GM21515 (cell line): ENCODE measurements around the gene ECE1.

Source experiments
- ATAC-seq: cut with Tn5 transposase; IDR thresholded peaks from one replicate; pipeline ENCODE4 v1.9.1; 2021; ENCODE audit not compliant: unreplicated experiment

The ECE1 gene

DNA sequence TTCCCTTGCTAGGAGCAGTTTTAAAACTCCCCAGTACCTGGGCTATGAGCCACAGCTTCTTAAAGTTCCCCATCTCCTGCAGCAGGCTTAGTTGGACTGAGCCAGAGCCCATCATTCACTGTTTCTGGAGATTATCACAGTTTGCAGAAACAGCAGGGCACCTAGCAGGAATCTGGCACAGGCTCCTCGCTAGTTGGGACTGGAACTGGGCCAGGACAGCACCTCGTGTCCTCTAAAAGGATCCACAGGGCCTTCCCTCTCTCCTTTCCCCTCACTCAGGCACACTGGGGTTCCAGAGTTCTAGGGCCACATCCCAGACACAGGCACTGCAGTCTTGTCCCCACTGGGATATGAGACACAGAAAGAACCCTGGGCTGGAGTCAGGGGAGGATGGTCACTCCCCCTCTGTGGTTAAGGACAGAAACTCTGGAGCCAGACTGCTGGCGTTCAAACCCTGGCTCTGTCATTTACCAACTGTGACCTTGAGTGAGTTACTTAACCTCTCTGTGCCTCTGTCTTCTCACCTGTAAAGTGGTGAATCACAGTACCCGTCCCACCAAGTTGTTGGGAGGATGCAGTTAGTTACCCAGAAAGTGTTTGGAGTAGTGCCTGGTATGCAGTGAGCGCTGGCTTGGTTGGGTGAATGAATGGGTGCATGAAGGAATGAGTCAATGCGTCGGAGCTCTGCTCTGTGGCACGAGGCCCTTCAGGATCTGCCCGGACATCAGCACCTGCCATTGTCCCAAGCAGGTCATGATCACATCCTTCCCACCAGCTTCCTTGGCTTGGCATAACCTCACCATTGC is 18.8 kb upstream of the ECE1 start:
- ATAC-seq: no peak

DNA sequence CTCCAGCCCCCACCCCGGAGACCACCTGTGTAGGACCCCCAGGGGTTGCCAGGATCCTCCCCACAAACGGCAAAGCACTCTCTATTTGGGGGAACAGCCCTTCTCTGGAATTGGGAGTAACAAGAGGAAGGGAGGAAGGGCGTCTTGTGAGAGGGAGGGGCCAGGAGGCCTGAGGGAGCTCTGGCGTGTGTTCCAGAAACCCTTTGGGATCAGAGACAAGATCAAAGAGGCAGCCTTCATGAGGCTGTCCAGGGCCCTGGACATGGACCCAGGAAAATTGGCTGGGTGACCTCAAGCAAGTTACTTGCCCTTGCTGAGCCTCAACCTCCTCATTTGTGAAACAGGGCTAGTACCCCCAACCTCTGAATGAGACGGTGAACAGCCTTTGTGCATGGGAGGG is 18.1 kb upstream of the ECE1 start:
- no peak for ATAC-seq

DNA sequence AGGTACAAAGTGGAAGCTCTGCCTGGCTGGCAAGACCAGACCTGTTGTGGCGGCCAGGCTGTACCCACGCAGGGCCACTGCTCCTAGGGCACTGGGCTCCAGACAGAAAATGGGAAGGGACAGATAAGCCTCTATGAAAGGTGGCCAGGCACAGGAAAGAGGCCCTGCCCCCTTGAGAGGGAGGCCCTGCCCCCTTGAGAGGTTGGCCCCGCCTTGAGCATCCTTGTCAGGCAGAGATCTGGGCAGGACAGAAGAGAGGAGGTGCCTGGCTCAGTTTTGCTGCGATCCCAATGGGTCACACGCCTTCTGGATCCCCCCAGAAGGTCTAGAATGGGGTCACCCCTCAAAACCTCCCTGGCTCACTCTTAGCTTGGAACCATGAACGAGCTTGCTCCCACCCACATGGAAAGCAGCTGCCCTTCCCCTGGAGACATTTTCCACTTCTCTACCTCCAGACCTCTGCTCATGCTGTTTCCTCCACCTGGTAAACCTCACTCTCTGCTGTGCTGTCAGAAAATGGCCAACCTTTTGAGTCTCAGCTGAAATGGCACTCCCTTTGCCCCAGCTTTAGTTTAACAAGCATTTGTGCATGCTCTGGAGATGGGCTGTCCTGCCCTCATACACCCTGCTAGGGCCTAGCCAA is 17.5 kb upstream of the ECE1 start:
- ATAC-seq: no peak

DNA sequence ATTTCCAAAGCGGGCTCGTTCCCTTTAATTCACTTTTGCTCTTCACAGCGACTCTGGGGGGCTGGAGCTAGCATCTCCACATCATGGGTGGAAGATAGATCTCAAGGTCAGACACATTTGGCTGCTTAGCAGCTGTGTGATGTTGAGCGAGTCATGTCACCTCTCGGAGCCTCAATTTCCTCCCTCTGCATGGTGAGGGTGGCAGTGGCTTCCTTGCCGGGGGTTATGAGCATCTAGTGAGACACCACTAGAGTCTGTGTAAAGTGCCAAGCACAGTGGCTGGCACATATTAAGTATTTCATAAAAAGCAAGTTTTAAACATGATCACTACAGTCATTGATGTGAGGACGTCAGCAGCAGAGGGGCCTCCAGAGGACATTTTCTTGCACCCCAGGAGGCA is 16.9 kb upstream of the ECE1 start:
- no peak for ATAC-seq

DNA sequence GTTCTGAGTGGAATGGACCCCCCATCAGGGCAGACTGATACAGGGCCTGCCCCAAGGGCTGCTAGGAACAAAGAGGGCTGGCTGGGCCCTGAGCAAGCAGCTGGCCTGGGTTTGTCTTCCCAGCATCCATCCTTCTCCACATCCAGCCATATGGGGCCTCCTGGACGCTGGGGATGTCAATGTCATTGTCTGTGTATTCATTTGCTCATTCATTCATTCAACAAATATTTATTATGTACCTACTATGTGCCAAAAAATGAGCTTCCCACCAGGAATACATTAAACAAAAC is 15.6 kb upstream of the ECE1 start:
- ATAC-seq: no peak

DNA sequence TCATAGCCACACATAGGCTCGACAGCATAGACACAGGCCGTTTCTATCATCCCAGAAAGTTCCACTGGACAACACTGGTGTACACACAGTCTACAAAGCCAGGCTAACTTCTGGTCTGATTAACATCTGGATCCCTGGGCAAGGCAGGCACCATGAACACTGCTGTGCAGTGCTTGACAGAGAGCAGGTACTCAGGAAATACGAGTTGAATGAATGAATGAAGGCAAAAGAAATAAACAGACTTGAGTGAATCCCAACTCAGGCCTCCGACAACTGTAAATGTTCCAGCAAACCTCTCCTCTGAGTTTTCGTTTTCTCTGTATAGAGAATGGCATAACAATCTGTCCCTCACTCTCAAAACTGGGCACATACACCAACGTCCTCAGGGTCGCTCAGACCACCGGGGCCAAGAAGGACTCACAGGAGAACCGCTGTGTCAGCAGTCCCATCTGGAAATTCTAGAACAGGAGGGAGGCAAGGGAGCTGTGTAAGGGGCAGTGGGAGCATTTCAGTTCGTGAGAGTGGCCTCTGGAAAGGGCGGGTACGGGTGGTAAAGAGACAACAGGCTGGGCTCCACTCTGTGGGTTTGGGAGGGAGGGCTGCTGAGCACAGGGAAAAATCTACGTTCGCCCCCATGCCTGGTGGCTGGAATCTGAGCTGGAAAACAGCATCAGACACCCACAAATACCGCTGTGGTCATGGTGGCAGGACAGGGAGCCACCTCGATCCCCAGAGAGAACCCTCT is 15.1 kb upstream of the ECE1 start:
- ATAC-seq: no peak

DNA sequence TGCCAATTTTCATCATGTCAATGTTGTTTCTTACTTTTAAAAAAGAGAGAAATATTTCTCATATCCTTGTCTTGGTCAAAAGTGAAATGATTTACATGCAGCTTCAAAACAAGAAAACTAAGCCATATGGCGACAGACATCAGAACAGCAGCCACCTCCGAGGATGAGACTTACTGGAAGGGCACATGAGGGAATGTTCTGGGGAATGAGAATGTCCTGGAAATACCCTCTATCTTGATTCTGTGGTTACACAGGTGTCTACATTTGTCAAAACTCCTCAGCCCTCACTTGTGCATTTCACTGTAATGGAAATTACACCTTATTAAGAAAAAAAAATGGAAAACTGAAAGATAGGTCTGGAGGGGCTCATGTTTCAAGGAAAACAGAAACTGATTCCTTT is 14.2 kb upstream of the ECE1 start:
- ATAC-seq: no peak

DNA sequence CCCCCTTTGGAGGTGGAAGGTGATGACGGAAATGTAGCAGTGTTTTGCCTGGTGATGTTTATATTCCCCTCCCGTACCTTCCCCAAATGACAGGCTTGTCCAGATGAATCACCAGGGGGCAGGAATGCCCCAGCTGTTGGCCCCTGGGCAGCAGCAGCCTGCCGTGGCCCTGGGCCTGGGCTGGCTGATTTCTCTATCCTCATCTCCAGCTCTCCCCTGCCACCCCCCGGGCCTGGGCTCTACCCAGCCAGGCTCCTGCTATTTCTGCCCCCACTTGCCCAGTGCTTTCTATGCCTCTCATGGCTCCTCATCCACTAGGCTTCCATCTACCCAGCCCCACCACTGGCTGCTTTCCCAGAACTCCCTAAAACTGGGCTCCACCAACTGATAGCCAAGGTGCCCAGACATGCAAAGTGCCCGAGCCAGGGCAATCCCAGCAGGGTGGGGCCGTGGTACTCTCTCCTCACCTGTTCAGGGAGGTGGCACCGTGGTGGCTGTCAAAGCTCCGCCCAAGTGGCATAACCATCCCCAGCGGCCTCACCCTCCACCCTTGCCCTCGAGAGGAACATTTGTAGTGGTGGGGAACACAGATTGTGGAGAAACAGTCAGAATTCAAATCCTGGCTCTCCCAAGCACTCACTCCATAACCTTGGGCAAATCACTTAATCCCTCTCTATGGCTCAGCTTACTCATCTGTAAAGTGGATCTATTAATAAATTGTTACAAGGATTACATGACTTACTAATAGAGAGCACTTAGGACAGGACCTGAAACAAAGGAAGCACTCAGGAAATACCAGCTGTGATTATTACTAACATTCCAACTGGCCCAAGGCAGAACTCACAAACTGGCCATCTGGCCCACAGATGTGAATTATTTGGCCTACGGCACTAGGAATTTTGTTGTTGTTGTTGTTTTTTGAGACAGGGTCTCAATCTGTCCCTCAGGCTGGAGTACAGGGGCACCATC is 12.8 kb upstream of the ECE1 start:
- ATAC-seq: no peak

DNA sequence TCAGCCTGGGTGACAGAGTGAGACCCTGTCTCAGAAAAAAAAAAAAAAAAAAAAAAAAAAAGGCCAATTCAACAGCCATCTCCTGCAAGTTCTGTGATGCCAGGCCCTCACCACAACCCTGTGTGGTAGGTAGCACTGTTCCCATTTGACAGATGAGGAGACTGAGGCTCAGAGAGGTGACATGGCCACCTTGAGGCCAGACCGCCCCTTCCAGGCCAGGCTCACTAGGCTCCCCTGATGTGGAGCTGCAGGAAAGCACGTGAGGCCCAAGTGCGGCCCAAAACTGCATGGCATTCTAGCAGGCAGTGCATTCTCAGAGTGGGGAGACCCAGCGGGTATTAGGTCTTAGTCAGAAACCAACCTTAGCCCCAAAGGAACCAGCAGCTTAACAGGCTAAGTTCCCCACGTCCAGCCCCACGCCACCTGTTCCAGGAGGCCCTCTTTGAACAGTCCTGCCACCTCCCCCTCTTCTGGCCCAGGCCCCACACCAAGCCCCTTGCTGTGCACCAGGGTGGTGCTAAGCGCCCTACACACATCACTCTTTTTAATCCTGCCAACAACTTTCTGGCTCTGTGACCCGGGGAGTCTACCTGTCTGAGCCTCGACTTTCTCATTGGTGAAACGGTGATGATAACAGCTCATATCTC is 11.7 kb upstream of the ECE1 start:
- no peak for ATAC-seq

DNA sequence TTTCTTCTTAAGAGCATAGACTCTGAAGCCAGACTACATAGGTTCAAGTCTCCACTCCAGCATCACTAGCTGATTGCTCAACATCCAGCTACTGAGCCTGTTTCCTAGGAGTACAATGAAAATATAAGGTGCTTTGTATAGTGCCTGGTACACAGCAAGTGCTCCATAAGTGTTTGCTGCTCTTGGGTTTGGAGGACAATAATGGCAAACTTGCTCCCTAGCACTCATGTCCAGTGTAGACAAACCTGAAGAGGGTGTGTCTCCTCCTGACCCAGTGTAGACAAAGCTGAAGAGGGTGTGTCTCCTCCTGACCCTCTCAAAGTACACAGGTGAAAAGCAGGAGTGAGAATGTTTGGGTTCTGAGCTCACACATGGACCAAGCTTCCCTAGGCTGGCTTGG is 10.5 kb upstream of the ECE1 start:
- ATAC-seq: no peak

DNA sequence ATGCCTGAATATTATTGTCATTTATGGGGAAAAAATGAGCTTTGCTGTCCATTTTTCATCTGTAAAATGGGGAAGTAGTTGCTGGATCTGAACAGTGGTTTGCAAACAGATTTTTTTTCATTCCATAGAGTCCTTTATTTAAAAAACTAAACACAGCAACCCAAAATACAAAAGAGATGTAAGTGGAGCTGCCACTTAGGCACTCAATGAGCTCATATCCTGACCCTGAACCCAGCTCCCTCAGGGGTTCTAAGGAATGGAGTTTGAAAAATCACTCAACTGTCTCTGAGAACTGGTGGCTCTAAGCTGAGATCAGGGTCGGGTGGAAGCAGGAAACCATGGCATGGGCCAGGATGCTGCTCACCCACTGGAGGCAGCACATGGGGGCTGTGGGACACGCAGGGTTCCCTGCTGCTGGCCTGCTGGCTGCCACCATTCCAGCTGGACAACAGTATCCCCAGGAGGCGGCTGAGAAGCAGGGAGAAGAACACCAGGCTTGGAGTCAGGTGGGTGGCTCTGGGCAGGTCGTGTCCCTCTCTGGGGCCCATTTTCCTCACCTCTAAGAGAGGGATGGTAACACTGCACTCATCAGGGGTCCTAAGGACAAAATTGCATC is 9.6 kb upstream of the ECE1 start:
- ATAC-seq: no peak

DNA sequence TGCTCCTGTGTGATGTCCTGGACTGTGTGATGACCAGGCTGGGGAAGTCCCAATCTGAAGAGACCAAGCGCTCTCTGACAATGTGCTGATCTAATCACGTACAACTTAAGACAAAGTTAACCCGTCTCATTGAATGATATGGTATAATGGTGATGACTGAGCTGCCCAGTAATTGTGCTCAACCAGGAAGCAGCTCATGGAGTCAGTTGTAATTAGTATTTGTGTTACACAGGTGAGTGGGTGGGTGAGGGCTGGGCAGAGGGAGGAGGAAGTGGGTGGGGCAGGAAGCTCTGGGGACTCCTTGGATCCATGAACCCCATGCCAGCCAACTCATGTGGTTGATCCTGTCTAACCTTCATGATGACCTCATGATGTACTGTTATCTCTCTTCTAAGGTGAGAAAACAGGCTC is 8.7 kb upstream of the ECE1 start:
- ATAC-seq: no peak

DNA sequence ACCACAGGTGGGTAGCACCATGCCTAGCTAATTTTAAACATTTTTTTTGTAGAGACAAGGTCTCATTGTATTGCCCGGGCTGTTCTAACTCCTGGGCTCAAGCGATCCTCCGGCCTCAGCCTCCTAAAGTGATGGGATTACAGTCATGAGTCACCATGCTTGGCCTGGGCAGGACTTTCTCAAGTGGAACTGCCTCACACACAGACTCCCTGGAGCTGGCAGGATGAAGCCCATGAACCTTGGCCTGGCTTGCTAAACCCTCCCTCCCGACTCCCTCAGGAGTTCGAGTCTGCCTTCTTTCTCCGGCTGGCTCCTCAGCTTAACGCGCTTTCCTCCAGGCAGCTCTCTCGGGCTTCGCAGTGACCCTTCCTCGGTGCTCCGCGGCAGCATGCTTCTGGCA is 7.7 kb upstream of the ECE1 start:
- no peak for ATAC-seq

DNA sequence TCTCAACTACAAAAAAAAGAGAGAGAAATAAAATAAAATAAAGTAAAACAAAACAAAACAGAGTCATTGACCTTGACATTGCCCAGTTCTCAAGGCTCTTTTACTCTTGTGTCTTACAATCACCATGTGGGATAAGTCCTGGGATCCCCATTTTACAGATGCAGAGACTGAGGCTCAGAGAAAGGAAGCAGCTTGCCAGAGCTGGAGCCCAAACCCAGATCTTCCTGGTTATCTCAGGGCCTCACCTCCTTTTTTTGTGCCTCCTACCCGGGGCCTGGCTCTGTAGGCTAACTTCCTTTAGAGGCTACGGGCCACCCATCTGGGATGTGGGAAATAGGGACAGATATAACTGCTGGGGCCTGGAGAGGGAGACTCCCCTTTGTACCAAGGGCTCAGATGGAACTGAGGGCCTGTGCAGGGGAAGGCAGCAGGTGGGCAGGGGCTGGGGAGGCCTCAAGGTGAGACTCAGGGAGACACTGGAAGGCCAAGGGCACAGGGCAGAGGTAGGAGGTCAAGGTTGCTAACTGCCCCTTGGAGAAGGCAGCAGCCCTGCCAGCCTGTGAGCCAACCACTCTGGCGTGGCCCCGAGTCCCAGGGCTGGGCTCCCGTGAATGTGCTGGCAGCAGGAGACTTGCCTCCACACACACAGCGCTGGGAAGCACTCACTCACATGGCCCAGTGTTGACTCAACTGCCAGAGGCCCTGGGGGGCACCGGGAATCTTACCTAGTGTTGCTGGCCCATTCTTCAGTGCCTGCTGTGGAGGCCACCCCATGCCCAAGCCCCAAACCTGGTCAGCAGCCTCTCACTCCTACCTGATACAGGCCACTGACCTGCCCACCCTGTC is 6.5 kb upstream of the ECE1 start:
- no peak for ATAC-seq

DNA sequence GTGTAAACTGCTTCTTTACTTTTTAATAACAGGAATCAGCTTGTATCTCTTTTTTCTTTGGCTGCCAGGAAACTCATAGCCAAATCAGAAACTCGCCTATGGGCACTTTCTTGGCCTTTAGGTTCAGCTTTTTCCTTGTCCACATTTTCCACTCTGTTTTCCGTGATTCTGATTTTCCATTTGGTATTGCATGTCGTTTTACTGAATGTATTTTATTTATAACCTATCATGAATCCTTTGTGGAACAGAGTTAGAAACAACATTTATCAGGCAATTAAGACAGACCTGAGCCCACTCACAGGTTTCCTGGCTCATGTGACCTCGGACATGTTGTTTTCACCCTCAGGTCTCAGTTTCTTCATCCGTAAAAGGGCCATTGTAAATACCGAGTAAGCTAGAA is 5.3 kb upstream of the ECE1 start:
- ATAC-seq: no peak

DNA sequence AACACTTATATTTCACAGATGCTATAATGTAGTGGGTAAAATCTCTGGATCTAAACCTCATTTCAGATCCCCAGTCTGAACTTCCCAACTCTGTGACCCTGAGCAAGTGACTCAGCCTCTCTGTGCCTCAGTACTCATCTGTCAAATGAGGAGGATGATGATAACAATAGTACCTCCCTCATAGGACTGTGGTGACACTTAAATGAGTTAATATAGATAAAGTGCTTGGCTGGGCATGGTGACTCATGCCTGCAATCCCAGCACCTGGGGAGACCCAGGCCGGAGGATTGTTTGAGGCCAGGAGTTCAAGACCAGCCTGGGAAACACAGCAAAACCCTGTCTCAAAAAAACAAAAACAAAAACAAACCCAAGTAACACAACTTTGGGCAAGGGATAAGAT is 4.7 kb upstream of the ECE1 start:
- ATAC-seq: no peak

DNA sequence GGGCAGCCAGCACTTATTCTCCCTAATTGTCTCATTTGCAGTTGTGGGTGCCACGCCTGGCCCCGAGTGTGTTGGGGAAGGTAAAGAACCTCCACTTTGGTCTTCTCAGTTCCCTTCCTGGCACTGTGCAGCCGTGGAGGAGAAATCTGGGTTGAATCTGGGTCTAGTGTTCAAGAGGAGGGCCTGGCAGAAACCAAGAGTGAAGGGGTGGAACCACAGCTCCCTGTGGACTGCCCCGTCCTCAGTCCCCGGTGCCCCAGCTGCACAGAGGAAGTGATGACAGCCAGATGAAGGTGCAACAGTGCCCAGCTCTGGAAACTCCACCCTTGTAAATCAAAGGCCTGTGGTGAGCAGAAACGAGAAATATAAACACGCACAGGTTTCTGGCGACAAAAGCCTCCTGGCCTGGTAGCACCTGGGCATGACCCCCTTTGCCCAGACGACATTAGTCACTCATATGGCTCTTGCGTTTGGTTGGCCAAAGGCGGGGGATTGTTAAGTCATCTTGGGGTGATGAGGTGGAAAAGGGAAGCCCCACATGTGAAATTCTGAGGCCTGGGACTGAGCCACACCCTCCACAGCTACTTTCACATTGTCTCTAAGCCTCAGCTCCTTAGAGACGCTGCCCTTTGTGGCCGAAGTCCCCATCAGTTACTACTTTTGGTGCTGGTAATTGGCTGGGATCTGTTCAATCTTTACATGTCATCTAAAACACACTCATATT is 4.2 kb upstream of the ECE1 start:
- peak; percentile 52 for ATAC-seq

DNA sequence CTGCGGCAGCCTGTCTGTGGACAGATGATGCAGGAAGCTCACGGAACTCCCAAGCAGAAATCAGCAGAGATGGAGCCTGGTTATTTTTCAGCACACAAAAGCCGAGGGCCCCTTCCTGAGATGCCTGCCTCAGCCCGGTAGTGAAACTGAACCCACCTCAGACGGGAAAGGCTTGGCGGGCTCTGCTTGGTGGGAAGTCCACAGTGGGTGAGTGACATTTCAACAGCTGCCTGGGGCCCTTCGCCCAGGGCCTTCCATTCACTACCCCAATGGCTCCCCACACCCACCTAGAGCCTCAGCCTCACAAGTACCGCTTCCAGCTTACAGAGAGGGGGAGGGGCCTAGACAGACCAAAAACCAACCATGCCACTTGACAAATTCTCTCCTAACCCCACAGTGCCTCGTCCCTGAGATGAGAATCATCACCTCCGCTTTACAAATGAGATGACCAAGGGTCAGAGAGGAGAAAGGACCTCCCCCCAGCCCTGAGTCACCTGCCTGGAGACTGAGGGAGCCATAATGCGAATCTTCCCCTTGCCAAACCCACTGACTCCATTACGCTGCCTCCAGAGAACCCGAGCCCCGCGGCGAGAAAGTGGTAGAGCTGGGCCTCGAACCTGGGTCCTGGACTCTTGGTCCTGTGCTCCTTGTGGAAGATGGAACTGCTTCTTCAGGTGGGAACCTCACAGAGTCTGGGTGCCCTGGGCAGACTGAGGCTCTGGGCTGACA is 3.4 kb upstream of the ECE1 start:
- ATAC-seq: peak; percentile 30
